T-helper 17 cell (primary cell): ENCODE data around the gene FAM193B. TPM values are rescaled to one million over a fixed set of nuclear protein-coding genes. Genes with fewer than 3 reads are reported as not detected.
"Not testable (repeated sequence)": the region's sequence is repeated elsewhere in the genome, so short reads cannot be mapped to it uniquely, and the experiment has no call there.

Source experiments
- ATAC-seq: fragments of 150-1000 bp; cut with Tn5 transposase; 2 replicates; pipeline ENCODE4 v1.10.0; 2021; ENCODE audit warnings: mild to moderate bottlenecking, moderate library complexity
- DNase-seq, 3 donors: peaks; one replicate each; pipeline versions ENCODE4 v3.0.0 to v3.0.0-alpha.2; 2020 to 2021
- H3K9me3 ChIP-seq: one replicate; pipeline ENCODE4 v1.7.0; 2013; ENCODE audit warnings: low read length, mild to moderate bottlenecking; ENCODE audit not compliant: control insufficient read depth, poor library complexity, severe bottlenecking
- H3K27ac Mint-ChIP-seq: one replicate; pipeline ENCODE4 v1.8.0; 2022; ENCODE audit warnings: mild to moderate bottlenecking, moderate library complexity, mixed read lengths
- H3K27me3 Mint-ChIP-seq: one replicate; pipeline ENCODE4 v1.8.0; 2022; ENCODE audit warnings: mixed read lengths
- H3K36me3 Mint-ChIP-seq: one replicate; pipeline ENCODE4 v1.8.0; 2022; ENCODE audit warnings: low read depth, mixed read lengths
- H3K4me1 Mint-ChIP-seq: one replicate; pipeline ENCODE4 v1.8.0; 2022; ENCODE audit warnings: mild to moderate bottlenecking, mixed read lengths
- H3K4me3 Mint-ChIP-seq: one replicate; pipeline ENCODE4 v1.8.0; 2022; ENCODE audit warnings: mild to moderate bottlenecking, moderate library complexity, mixed read lengths
- total RNA-seq, 4 donors: library from RNA in 2 of 4; stranded (reverse) in 2 of 4; gene quantifications; one replicate each; pipeline ENCODE4 v1.2.3 and lab custom pipeline; 2022 to 2026

Gene FAM193B
- total RNA-seq, 2 donors from 2014 or later = 143 to 167 TPM

DNA sequence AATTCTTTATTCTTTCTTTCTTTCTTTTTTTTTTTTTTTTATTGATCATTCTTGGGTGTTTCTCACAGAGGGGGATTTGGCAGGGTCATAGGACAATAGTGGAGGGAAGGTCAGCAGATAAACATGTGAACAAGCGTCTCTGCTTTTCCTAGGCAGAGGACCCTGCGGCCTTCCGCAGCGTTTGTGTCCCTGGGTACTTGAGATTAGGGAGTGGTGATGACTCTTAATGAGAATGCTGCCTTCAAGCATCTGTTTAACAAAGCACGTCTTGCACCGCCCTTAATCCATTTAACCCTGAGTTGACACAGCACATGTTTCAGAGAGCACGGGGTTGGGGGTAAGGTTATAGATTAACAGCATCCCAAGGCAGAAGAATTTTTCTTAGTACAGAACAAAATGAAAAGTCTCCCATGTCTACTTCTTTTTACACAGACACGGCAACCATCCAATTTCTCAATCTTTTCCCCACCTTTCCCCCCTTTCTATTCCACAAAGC, 5.1 kb upstream of the FAM193B start:
- H3K27me3 Mint-ChIP-seq, H3K9me3 ChIP-seq, DNase-seq, H3K27ac Mint-ChIP-seq, ATAC-seq, H3K36me3 Mint-ChIP-seq, H3K4me3 Mint-ChIP-seq: not testable (repeated sequence)
- H3K4me1 Mint-ChIP-seq = peaks cover 13% of the 10 kb centered on the region

GRCh38 chr5:177557796-177558195, 3.4 kb upstream of the FAM193B start:
- Mint-ChIP-seq H3K27ac (no peak overlapping the region), H3K27me3 (no peaks in the 10 kb centered on the region), H3K4me1 (peaks cover 22% of the 10 kb centered on the region), H3K4me3 (no peak overlapping the region), H3K36me3 (no peaks in the 10 kb centered on the region)
- DNase-seq (no peak), ATAC-seq (no peak)
- no peaks in the 10 kb centered on the region for H3K9me3 ChIP-seq

DNA sequence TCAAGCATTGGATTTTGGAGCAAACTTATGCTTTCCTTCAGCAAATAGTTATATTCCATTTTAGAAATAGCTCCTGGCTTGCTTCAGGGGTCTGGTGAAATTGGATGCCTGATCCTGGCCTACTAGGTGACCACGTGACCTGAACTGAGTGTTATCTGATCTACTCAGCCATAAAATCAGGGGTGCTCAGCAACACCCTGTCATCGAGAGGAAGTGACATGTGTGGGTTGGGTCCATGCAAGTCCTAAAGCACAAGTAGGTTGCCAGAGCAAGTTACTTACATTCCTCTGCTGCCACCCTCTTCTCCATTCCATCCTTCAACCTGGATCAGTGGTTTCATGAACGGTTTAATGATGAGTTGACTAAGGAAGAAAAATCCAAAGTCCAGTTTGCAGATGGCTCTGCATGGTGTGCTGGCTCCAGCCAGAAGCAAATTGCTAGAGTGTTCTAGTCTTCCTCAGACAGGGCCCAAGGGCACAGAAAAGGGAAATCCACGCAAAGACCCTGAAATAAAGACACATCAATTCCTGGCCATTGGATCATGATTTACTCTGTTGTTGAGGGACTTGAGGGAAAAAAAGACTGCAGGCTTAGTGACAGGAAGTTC, 2.8 kb upstream of the FAM193B start:
- Mint-ChIP-seq H3K4me1 (peaks cover 28% of the 10 kb centered on the region), H3K27ac (no peak overlapping the region), H3K27me3 (no peaks in the 10 kb centered on the region), H3K4me3 (no peak overlapping the region), H3K36me3 (no peaks in the 10 kb centered on the region)
- no peak for ATAC-seq
- no peaks in the 10 kb centered on the region for H3K9me3 ChIP-seq
- no peak for DNase-seq

DNA sequence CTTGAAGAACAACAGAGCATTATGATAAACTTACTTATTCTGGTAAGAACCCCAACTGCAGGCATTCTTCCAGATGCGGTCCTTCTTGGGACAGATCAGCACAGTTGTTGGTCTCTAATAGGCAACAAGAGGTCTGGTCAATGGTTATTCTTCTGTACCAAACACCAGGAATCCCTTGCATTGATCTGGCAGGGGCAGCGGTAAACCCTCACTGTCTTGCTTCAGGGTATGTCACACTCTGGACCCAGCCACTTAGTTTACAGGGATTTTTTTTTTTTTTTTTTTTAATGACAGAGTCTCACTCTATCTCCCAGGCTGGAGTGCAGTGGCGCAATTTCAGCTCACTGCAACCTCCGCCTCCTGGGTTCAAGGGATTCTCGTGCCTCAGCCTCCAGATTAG, 1.3 kb upstream of the FAM193B start:
- no peak overlapping the region for H3K27ac Mint-ChIP-seq
- no peaks in the 10 kb centered on the region for H3K27me3 Mint-ChIP-seq
- H3K4me3 Mint-ChIP-seq = no peak overlapping the region
- DNase-seq (no peak), ATAC-seq (no peak)
- no peaks in the 10 kb centered on the region for H3K36me3 Mint-ChIP-seq
- no peaks in the 10 kb centered on the region for H3K9me3 ChIP-seq
- peaks cover 30% of the 10 kb centered on the region for H3K4me1 Mint-ChIP-seq

DNA sequence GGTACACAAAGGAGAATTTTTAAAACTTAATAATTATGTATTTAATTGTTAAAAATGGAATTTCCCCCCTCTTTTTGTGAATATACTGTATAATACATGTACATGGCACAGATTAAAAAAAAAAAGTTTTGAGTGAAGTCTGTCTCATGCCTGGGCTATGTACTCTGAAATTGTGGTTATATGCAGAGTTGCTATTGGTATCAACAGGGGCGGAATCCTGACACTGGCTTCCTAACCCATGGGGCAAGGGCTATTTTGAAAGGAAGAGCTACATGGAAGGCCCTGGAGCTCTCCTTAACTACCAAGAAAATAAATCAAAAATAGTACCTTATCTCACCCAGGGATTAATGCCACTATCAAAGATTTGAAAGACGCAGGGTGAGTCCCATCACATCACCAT, 865 bp upstream of the FAM193B start:
- no peaks in the 10 kb centered on the region for H3K9me3 ChIP-seq
- DNase-seq (no peak), ATAC-seq (no peak)
- Mint-ChIP-seq H3K4me3 (peak overlapping the region; percentile 93), H3K27ac (peak overlapping the region; percentile 83), H3K36me3 (no peaks in the 10 kb centered on the region), H3K27me3 (no peaks in the 10 kb centered on the region), H3K4me1 (peaks cover 30% of the 10 kb centered on the region)

DNA sequence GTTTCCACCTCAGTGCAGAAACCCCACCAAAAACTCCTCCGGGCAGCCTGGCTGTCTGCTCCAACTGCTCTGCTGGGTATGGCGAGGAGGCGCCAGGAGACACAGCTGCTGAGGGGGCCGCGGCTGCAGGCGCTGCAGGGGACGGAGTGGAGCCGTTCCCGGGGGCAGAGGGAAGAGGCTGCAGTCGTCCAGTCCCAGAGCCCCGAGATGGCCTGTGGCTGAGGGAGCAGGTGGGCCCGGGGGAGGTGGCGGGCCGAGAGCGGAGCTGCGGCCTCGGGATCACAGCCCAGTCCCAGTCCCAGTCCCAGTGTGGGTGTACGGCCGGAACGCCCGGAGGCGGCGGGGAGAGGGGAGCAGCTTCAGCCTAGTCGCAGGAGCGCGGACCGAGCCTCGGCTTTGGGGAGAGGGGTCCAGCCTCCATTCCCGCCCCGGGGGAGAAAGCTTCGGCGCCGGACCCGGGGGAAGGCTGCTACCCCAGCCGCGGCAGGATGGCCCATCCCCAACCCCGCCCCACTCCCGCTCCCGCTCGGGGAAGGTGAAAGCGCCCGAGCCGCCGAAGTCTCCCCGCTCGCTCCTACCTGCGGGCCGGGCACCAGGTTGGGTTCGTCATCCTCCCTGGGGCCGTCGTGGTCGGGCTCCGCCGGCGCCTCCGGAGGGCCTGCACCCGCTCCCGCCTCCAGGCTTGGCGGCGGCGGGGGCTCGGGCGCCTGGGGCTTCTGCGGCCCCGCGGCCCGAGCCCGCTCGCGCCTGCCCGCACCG, 513 bp downstream of the FAM193B start:
- Mint-ChIP-seq H3K4me1 (peaks cover 31% of the 10 kb centered on the region), H3K27ac (peak overlapping the region; percentile 83), H3K4me3 (peak overlapping the region; percentile 93), H3K27me3 (no peaks in the 10 kb centered on the region), H3K36me3 (no peaks in the 10 kb centered on the region)
- peak; percentile 12 for ATAC-seq
- peak in 2 of 3 donors; percentile 13 to 28 for DNase-seq
- no peaks in the 10 kb centered on the region for H3K9me3 ChIP-seq

GRCh38 chr5:177552839-177553455, 1.4 kb downstream of the FAM193B start:
- Mint-ChIP-seq H3K4me1 (peaks cover 31% of the 10 kb centered on the region), H3K27ac (peak overlapping the region; percentile 81), H3K4me3 (peak overlapping the region; percentile 93), H3K36me3 (no peaks in the 10 kb centered on the region), H3K27me3 (no peaks in the 10 kb centered on the region)
- ATAC-seq = no peak
- no peak for DNase-seq
- H3K9me3 ChIP-seq = no peaks in the 10 kb centered on the region

GRCh38 chr5:177550122-177550521, 4.2 kb downstream of the FAM193B start:
- H3K9me3 ChIP-seq = no peaks in the 10 kb centered on the region
- Mint-ChIP-seq H3K36me3 (no peaks in the 10 kb centered on the region), H3K4me1 (peaks cover 38% of the 10 kb centered on the region), H3K4me3 (no peak overlapping the region), H3K27me3 (no peaks in the 10 kb centered on the region), H3K27ac (peak overlapping the region; percentile 34)
- DNase-seq (no peak), ATAC-seq (no peak)

DNA sequence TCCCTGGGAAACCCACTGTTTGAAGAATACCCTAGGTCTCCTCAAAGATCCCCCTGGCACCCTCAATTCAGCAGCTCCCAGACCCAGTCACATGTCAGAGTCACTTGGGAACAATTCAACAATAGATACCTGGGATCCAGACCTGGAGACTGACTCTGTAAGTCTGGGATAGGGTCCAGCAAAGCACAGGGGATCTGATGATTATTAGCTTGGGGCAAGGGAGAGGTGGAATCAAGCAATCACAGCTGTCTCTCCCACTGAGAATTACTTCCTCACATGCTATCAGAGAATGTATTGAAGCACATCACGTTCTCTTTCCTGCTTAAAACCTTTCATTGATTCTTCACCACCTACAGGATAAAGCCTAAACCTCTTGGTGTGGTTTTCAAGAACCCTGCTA, 5.9 kb downstream of the FAM193B start:
- ATAC-seq = no peak
- DNase-seq = no peak
- Mint-ChIP-seq H3K4me1 (peaks cover 31% of the 10 kb centered on the region), H3K36me3 (no peaks in the 10 kb centered on the region), H3K27ac (peak overlapping the region; percentile 57), H3K4me3 (no peak overlapping the region), H3K27me3 (no peaks in the 10 kb centered on the region)
- H3K9me3 ChIP-seq = no peaks in the 10 kb centered on the region

GRCh38 chr5:177547736-177548135, 6.6 kb downstream of the FAM193B start:
- no peaks in the 10 kb centered on the region for H3K27me3 Mint-ChIP-seq
- no peak overlapping the region for H3K27ac Mint-ChIP-seq
- no peaks in the 10 kb centered on the region for H3K9me3 ChIP-seq
- ATAC-seq = no peak
- no peaks in the 10 kb centered on the region for H3K36me3 Mint-ChIP-seq
- no peak overlapping the region for H3K4me3 Mint-ChIP-seq
- no peak for DNase-seq
- peaks cover 28% of the 10 kb centered on the region for H3K4me1 Mint-ChIP-seq

DNA sequence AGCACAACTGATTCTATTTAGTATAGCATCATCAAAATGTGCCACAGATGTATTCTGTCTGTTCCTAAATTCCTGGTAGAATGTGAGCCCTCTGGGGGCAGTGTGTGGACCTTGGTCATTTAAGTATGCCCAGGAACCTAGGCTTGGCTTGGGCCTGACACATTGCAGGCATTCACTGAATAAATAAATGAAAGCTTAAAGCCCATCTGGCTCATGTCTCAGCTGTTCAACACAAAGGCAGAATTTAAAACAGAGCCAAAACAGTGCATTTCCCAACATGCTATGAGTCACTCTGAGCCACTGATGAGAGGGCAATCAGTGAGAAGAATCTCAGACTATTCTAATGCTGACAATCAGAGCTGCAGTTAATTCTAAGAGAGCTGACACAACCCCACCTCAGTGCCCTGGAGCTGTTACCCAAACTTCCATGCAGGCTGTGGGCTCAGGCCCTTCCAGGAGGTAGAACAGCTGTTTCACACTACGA, 8.1 kb downstream of the FAM193B start:
- ATAC-seq = no peak
- Mint-ChIP-seq H3K4me1 (peaks cover 26% of the 10 kb centered on the region), H3K27ac (peak overlapping the region; percentile 49), H3K4me3 (no peak overlapping the region), H3K36me3 (no peaks in the 10 kb centered on the region), H3K27me3 (no peaks in the 10 kb centered on the region)
- DNase-seq = no peak
- no peaks in the 10 kb centered on the region for H3K9me3 ChIP-seq

- Mint-ChIP-seq H3K4me3 (no peak overlapping the region), H3K36me3 (no peaks in the 10 kb centered on the region), H3K27ac (peak overlapping the region; percentile 49), H3K4me1 (peaks cover 28% of the 10 kb centered on the region), H3K27me3 (no peaks in the 10 kb centered on the region)
- no peaks in the 10 kb centered on the region for H3K9me3 ChIP-seq
- DNase-seq = no peak
- ATAC-seq = no peak
These were observed 8.7 kb downstream of the FAM193B start for GRCh38 chr5:177545487-177546257.
